H54 (cell line): Measurements from ENCODE around the gene ANKAR.
"Not testable (repeated sequence)": the region's sequence is repeated elsewhere in the genome, so short reads cannot be mapped to it uniquely, and the experiment has no call there.

ENCODE experiments used
- DNase-seq: peaks from one replicate; pipeline ENCODE4 v3.0.0; 2011; ENCODE audit warnings: low spot score, mixed read lengths; ENCODE audit not compliant: insufficient read length
- FAIRE-seq: peaks from 3 replicates; lab custom pipeline; 2011; peaks lifted over from hg19 to GRCh38; lab: Jason Lieb, UNC
- POLR2A ChIP-seq: IDR thresholded peaks from 2 replicates; pipeline ENCODE4 v1.6.1; 2011; ENCODE audit warnings: low read depth, mild to moderate bottlenecking, low read length

The ANKAR gene

DNA sequence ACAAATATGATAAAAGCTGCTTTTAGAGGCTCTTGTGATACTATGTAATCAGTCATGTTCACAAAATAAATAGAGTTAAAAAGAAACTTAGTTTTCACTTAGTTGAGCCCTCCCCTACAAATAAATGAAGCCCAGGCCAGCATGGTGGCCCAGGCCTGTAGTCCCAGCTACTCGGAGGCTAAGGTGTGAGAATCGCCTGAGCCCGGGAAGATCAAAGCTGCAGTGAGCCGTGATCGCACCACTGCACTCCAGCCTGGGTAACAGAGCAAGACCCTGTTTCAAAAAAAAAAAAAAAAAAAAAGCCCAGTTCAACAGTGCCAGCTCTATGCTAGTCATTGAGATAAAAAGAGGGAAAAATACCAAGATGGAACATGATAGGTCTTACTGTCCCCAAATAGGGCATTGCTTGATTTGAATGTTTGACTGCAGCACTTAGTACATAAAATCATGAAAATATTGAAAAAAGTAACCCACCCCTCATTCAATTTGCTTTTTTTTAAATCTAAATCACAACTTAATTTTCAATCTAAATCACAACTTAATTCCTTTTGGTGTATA lies 11.7 kb upstream of the ANKAR start:
- no peak for FAIRE-seq

GRCh38 chr2:189663319-189663718 lies 11.2 kb upstream of the ANKAR start:
- FAIRE-seq, DNase-seq: not testable (repeated sequence)

More for the DNA sequence above, 11.7 kb upstream of the ANKAR start:
- DNase-seq: no peak
- TF ChIP-seq POLR2A: no peak

DNA sequence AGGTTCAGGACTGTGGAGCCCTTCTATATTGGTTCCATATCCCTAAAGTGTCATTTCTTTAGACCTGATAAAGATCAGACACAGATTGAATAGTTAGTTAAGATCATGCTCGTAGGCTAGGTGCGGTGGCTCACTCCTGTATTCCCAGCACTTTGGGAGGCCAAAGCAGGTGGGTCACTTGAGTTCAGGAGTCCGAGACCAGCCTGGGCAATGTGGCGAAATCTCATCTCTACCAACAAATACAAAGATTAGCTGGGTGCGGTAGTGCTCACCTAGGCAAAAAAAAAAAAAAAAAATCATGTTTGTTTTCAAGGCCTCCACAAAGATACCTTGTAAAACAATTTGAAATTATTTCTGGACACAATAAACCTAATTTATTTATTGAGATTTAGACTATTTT lies 4.6 kb upstream of the ANKAR start:
- FAIRE-seq: no peak
- TF ChIP-seq POLR2A: no peak
- no peak for DNase-seq

DNA sequence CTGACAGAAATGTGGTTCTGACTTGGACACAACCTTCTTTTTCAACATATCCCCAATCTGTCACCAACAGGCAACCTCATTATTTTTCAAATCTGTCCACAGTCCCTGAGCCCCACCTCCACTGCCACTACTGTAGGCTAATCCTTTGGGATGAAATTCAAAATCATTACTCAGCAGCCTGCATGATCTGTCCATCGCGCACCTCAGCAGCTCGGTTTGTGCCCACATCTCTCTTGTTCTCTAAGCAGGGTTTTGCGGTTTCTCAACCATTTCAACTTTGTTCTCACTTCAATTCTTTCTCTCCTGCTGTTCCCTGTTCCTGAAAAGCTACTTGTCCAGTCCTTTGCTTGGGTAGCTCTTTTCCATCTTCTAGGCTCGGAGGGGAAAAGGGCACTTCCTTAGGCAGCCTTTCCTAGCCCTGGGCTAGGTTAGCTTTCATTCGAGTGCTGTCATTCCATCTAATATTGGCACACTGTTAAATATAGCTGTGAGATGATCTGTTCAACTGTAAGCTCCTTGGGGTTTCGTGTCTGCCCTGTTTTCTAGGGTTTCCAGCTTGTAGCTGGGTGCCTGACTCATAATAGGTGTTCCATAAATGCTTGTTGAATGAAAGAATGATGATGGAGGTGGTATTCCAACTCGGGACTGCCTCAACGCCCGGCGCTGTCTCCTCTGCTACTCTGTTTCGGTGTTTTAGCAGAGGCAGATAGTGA lies 653 bp upstream of the ANKAR start:
- DNase-seq (no peak), FAIRE-seq (peak; percentile 80)
- TF ChIP-seq POLR2A: no peak

DNA sequence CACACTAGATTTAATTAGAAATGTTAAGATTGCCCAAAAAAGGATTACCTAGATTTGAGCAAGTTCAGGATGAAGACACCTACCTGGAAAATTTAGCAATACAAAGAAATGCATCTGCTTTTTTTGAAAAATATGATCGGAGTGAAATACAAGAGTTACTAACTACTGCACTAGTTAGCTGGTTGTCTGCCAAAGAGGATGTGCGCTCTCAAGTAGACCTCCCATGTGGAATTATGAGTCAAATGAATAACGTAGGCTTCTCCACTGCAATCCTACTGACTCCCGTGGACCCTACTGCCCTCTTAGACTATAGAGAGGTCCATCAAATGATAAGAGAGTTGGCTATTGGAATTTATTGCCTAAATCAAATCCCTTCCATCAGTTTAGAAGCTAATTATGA lies 2.0 kb downstream of the ANKAR start:
- DNase-seq: no peak
- no peak for TF ChIP-seq POLR2A
- FAIRE-seq: no peak

- FAIRE-seq (no peak), DNase-seq (no peak)
- no peak for TF ChIP-seq POLR2A
These were observed 4.8 kb downstream of the ANKAR start for GRCh38 chr2:189679226-189679625.

GRCh38 chr2:189681203-189681602 lies 6.7 kb downstream of the ANKAR start:
- no peak for FAIRE-seq

DNA sequence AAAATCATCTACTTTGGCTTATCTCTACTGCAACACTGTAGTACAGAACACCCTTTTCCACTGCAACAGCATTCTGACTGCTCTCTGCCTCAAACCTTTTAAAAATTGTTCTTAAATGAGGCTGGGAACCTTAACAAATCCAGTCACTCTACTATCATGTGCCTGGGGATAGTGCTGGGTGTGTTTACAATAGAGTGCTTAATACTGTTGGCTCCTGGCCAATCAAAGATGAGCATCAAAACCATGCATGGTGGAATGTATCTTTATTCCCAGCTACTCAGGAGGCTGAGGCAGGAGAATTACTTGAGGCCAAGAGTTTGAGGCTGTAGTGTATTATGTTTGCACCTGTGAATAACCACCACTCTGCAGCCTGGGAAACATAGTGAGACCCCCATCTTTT lies 7.4 kb downstream of the ANKAR start:
- FAIRE-seq (no peak), DNase-seq (no peak)
- no peak for TF ChIP-seq POLR2A

More at GRCh38 chr2:189681203-189681602, 6.7 kb downstream of the ANKAR start:
- DNase-seq: no peak
- no peak for TF ChIP-seq POLR2A

DNA sequence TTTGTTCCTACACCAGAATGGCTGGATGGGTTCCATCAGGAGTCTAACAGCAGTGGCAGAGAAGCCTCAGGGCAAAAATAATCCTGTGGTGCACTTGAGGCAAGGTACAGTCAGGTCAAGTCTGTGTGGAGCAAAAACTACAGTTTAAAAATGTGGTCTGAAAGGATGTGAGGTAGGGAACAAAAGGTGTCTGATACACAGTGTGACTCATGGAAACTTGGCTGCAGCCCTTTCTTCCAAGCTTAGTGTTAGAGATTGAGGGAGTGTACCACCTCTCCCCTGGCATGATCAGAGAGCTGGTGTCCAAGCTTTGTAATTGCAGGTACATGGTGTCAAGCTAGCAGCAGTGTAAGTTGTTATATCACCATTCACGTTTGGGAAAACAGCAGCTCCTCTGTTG lies 8.9 kb downstream of the ANKAR start:
- DNase-seq: no peak
- FAIRE-seq: no peak

GRCh38 chr2:189684811-189685210 lies 10.3 kb downstream of the ANKAR start:
- FAIRE-seq (no peak), DNase-seq (no peak)
- no peak for TF ChIP-seq POLR2A

More for the DNA sequence above, 8.9 kb downstream of the ANKAR start:
- no peak for TF ChIP-seq POLR2A

DNA sequence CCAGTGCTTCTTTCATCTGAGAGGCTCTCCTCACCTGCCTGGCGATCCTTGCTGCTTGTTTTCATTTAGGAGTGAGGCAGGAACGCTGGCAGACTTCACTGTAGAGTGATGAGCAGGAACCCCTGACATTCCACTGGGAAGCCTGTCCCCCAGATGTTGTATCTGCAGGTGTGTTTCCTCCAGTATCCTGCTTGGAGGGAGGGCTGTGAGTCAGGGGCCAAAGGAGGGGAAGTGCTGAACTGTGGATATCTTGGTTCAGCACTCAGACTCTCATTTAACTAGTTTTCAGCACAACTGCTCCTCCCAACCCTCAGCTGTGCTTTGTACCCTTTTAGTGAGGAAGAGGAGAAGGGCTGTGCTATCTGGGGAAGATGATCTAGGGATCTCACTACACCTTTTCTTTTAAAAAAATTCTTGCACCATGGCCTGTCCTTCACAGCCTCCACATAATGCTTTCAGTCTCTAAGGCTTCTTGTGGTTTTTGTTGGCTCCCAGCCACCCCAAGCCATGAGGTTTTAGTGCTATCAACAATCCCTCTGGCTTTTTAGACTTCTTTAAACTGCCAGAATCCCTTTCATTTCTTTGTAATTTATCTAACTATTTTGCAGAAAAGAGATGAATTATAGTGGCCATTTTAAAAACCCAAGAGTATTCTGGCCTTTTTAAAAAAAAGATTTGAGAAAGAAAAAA lies 11.2 kb downstream of the ANKAR start:
- no peak for DNase-seq
- TF ChIP-seq POLR2A: no peak
- FAIRE-seq: peak; percentile 61

GRCh38 chr2:189687796-189688195 lies 13.3 kb downstream of the ANKAR start:
- FAIRE-seq, DNase-seq: not testable (repeated sequence)

- DNase-seq: no peak
- no peak for TF ChIP-seq POLR2A
- no peak for FAIRE-seq
These were observed 21.8 kb downstream of the ANKAR start for GRCh38 chr2:189696223-189696622.

- TF ChIP-seq POLR2A: no peak
- no peak for DNase-seq
- no peak for FAIRE-seq
These were observed 23.8 kb downstream of the ANKAR start for GRCh38 chr2:189698020-189698887.
